ENCODE measurements around the gene PTPRO. TPM values are rescaled to one million over a fixed set of nuclear protein-coding genes. Genes with fewer than 3 reads are reported as not detected.

Gene PTPRO
- total RNA-seq, 1 donor from 2014 or later = 0.49 TPM

- H3K36me3 ChIP-seq = no peaks in the 10 kb centered on the region
- TF ChIP-seq CTCF (IDR thresholded peaks at IDR 0.05) = no peak
- TF ChIP-seq POLR2A (IDR thresholded peaks at IDR 0.05) = no peak
- no peak for TF ChIP-seq POLR2AphosphoS5 (IDR thresholded peaks at IDR 0.05; ENCODE audit: insufficient read depth in 1 of 2, low read depth in 1 of 2)
- intact Hi-C loops (cut with DNase I) = no loop called here
- H3K27ac ChIP-seq = no peak overlapping the region
- H3K4me3 ChIP-seq = no peak overlapping the region
- no peaks in the 10 kb centered on the region for H3K9me3 ChIP-seq
- no peaks in the 10 kb centered on the region for H3K27me3 ChIP-seq
- H3K4me1 ChIP-seq = no peaks in the 10 kb centered on the region
- DNase-seq (ENCODE audit: extremely low spot score in 2 of 2) = no peak
These were observed 172.2 kb downstream of the PTPRO start for GRCh38 chr12:15494329-15495046.

- no peaks in the 10 kb centered on the region for H3K27me3 ChIP-seq
- no peak overlapping the region for H3K27ac ChIP-seq
- no peak overlapping the region for H3K4me3 ChIP-seq
- H3K4me1 ChIP-seq = no peaks in the 10 kb centered on the region
- intact Hi-C loops (cut with DNase I) = no loop called here
- TF ChIP-seq CTCF (IDR thresholded peaks at IDR 0.05) = no peak
- TF ChIP-seq POLR2AphosphoS5 (IDR thresholded peaks at IDR 0.05; ENCODE audit: insufficient read depth in 1 of 2, low read depth in 1 of 2) = no peak
- TF ChIP-seq POLR2A (IDR thresholded peaks at IDR 0.05) = no peak
- no peaks in the 10 kb centered on the region for H3K36me3 ChIP-seq
- DNase-seq (ENCODE audit: extremely low spot score in 2 of 2) = no peak
- no peaks in the 10 kb centered on the region for H3K9me3 ChIP-seq
These were observed 173.4 kb downstream of the PTPRO start for GRCh38 chr12:15495746-15496145.

- no peak for DNase-seq (ENCODE audit: extremely low spot score in 2 of 2)
- TF ChIP-seq POLR2AphosphoS5 (IDR thresholded peaks at IDR 0.05; ENCODE audit: insufficient read depth in 1 of 2, low read depth in 1 of 2) (no peak), CTCF (IDR thresholded peaks at IDR 0.05) (no peak), POLR2A (IDR thresholded peaks at IDR 0.05) (no peak)
- Histone ChIP-seq H3K36me3 (no peaks in the 10 kb centered on the region), H3K4me3 (no peak overlapping the region), H3K27ac (no peak overlapping the region), H3K9me3 (no peaks in the 10 kb centered on the region), H3K4me1 (no peaks in the 10 kb centered on the region), H3K27me3 (no peaks in the 10 kb centered on the region)
- intact Hi-C loops (cut with DNase I) = no loop called here
These were observed 174.4 kb downstream of the PTPRO start for GRCh38 chr12:15496738-15497137.

GRCh38 chr12:15497671-15498292 is 175.5 kb downstream of the PTPRO start:
- no peaks in the 10 kb centered on the region for H3K36me3 ChIP-seq
- H3K27me3 ChIP-seq = no peaks in the 10 kb centered on the region
- H3K4me1 ChIP-seq = no peaks in the 10 kb centered on the region
- H3K4me3 ChIP-seq = no peak overlapping the region
- TF ChIP-seq POLR2A (IDR thresholded peaks at IDR 0.05) (no peak), POLR2AphosphoS5 (IDR thresholded peaks at IDR 0.05; ENCODE audit: insufficient read depth in 1 of 2, low read depth in 1 of 2) (no peak), CTCF (IDR thresholded peaks at IDR 0.05) (no peak)
- no peak overlapping the region for H3K27ac ChIP-seq
- no peaks in the 10 kb centered on the region for H3K9me3 ChIP-seq
- DNase-seq (ENCODE audit: extremely low spot score in 2 of 2) = no peak
- intact Hi-C loops (cut with DNase I) = no loop called here

GRCh38 chr12:15502211-15502610 is 179.9 kb downstream of the PTPRO start:
- no peaks in the 10 kb centered on the region for H3K9me3 ChIP-seq

More at GRCh38 chr12:15502211-15502610, 179.9 kb downstream of the PTPRO start:
- TF ChIP-seq POLR2AphosphoS5 (IDR thresholded peaks at IDR 0.05; ENCODE audit: insufficient read depth in 1 of 2, low read depth in 1 of 2) (no peak), POLR2A (IDR thresholded peaks at IDR 0.05) (no peak), CTCF (IDR thresholded peaks at IDR 0.05) (no peak)
- H3K36me3 ChIP-seq = no peaks in the 10 kb centered on the region
- H3K27me3 ChIP-seq = no peaks in the 10 kb centered on the region
- intact Hi-C loops (cut with DNase I) = no loop called here
- H3K4me1 ChIP-seq = no peaks in the 10 kb centered on the region
- DNase-seq (ENCODE audit: extremely low spot score in 2 of 2) = no peak
- no peak overlapping the region for H3K27ac ChIP-seq
- no peak overlapping the region for H3K4me3 ChIP-seq
